ENCODE data around the gene RAB3GAP2. TPM values are rescaled to one million over a fixed set of nuclear protein-coding genes. Genes with fewer than 3 reads are reported as not detected.
"Not testable (repeated sequence)": the region's sequence is repeated elsewhere in the genome, so short reads cannot be mapped to it uniquely, and the experiment has no call there.

Gene RAB3GAP2
- total and polyA plus RNA-seq, 10 donors = 6.5 to 48.7 (median 37.5) TPM

DNA sequence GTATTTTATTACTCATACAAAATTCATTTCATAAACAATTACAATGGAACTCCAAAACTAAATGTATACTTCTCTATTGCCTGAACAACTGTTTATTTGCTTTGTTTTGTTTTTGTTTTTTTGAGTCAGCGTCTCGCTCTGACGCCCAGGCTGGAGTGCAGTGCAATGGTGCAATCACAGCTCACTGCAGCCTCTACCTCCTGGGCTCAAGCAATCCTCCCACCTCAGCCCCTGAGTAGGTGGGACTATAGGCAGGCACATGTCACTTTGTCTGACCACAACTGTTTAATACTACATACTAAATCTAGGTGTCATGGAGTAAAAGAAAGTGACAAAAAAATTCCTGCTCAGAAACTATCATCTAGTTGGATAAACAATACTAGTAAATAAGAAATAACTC lies 49.3 kb downstream of the RAB3GAP2 start:
- TF ChIP-seq POLR2AphosphoS5 (IDR thresholded peaks at IDR 0.05) = no peak
- TF ChIP-seq CTCF (IDR thresholded peaks at IDR 0.05 in 8 of 11, conservative IDR thresholded peaks at IDR 0.05 in 3 of 11) = no peak
- no peak for TF ChIP-seq POLR2A (IDR thresholded peaks at IDR 0.05)
- no peak for DNase-seq
- 61 to 84% (median 74%) methylated on average over 3 of the region's 3 CpGs for WGBS, 5 donors
- H3K27ac ChIP-seq = no peak overlapping the region
- H3K9me3 ChIP-seq = no peaks in the 10 kb centered on the region
- no peak overlapping the region for H3K4me3 ChIP-seq
- H3K27me3 ChIP-seq (replicated peaks in 1 of 7) = no peaks in the 10 kb centered on the region
- H3K4me1 ChIP-seq = peaks cover 0 to 74% (median 20%) of the 10 kb centered on the region in 6 donors
- intact Hi-C loops (cut with DNase I; ENCODE audit: low total_unique reads) = no loop called here
- peaks cover 0 to 18% (median 0%) of the 10 kb centered on the region in 6 donors for H3K36me3 ChIP-seq

- Histone ChIP-seq H3K27me3 (replicated peaks in 1 of 7) (no peaks in the 10 kb centered on the region), H3K4me3 (no peak overlapping the region), H3K4me1 (peaks cover 0 to 61% (median 20%) of the 10 kb centered on the region in 6 donors), H3K36me3 (peaks cover 0 to 6% (median 0%) of the 10 kb centered on the region in 6 donors), H3K9me3 (no peaks in the 10 kb centered on the region), H3K27ac (peak overlapping the region in 1 of 8 donors; percentile 2)
- DNase-seq = no peak
- intact Hi-C loops (cut with DNase I; ENCODE audit: low total_unique reads) = no loop called here
- TF ChIP-seq POLR2AphosphoS5 (IDR thresholded peaks at IDR 0.05) = no peak
- TF ChIP-seq POLR2A (IDR thresholded peaks at IDR 0.05) = no peak
- TF ChIP-seq CTCF (IDR thresholded peaks at IDR 0.05 in 8 of 11, conservative IDR thresholded peaks at IDR 0.05 in 3 of 11) = no peak
- WGBS, 5 donors = 78 to 91% (median 91%) methylated on average over 3 of the region's 3 CpGs
Measured at GRCh38 chr1:220221670-220222069, 50.6 kb downstream of the RAB3GAP2 start.

- Histone ChIP-seq H3K4me3 (no peak overlapping the region), H3K27me3 (replicated peaks in 1 of 7) (no peaks in the 10 kb centered on the region), H3K36me3 (peaks cover 0 to 4% (median 0%) of the 10 kb centered on the region in 6 donors), H3K4me1 (peaks cover 0 to 57% (median 20%) of the 10 kb centered on the region in 6 donors), H3K27ac (no peak overlapping the region), H3K9me3 (no peaks in the 10 kb centered on the region)
- TF ChIP-seq POLR2A (IDR thresholded peaks at IDR 0.05) (no peak), POLR2AphosphoS5 (IDR thresholded peaks at IDR 0.05) (no peak), CTCF (IDR thresholded peaks at IDR 0.05 in 8 of 11, conservative IDR thresholded peaks at IDR 0.05 in 3 of 11) (no peak)
- 70 to 77% (median 73%) methylated on average over 1 of the region's 1 CpG for WGBS, 5 donors
- intact Hi-C loops (cut with DNase I; ENCODE audit: low total_unique reads) = no loop called here
- no peak for DNase-seq
Measured at GRCh38 chr1:220221269-220221668, 51.0 kb downstream of the RAB3GAP2 start.

- peak overlapping the region in 2 of 8 donors; percentile 25 to 35 for H3K27ac ChIP-seq
- WGBS, 5 donors = 75 to 91% (median 85%) methylated on average over 4 of the region's 4 CpGs
- H3K27me3 ChIP-seq (replicated peaks in 1 of 7); DNase-seq; H3K4me3 ChIP-seq; H3K36me3 ChIP-seq; H3K9me3 ChIP-seq; intact Hi-C loops (cut with DNase I; ENCODE audit: low total_unique reads): not testable (repeated sequence)
- peaks cover 0 to 57% (median 23%) of the 10 kb centered on the region in 6 donors for H3K4me1 ChIP-seq
Measured at GRCh38 chr1:220220699-220221040, 51.6 kb downstream of the RAB3GAP2 start.

Measured in spleen (tissue), 11 donors.